ENCODE data around the gene ZNF311. TPM values are rescaled to one million over a fixed set of nuclear protein-coding genes. Genes with fewer than 3 reads are reported as not detected.

The ZNF311 gene
- total and polyA plus RNA-seq, 9 of the 15 experiments (the other 6 are each of a cell fraction or from before 2014, with no cell fraction given), result 5.1 to 10.0 (median 7.5) TPM

DNA sequence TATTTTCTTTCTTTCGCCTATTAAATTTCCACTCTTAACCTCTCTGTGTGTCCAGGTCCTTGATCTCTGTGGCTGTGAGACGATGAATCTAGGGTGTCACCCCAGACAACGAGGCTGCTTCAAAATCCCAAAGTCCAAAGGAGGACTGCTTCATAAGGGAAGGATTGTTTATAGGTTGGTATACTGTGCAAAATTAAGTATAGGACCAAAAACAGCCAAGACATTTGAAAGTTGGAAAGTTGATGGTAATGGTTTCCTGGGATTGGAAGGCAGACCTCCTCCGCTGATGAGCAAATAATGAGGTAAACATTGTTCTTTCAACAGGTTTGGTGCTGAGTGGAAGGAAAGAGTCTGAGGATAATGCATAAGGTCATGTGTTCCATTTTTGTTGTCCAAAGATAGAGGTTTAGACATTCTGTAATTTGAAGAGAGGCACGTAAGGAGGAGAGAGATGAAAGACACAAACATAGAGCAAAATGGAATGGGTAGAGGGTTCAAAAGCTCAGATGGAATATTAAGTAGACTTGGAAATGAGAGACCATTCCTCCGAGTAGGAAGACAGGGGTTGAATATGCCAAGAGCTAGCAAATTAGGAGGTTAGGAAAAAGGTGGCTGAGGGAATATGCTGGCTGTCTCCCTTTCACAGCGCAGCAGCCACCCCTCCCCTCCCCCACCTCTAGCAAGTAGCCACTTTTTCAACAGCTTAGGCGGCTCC is 24.8 kb downstream of the ZNF311 start (continued):
- TF ChIP-seq, protein P1, sequence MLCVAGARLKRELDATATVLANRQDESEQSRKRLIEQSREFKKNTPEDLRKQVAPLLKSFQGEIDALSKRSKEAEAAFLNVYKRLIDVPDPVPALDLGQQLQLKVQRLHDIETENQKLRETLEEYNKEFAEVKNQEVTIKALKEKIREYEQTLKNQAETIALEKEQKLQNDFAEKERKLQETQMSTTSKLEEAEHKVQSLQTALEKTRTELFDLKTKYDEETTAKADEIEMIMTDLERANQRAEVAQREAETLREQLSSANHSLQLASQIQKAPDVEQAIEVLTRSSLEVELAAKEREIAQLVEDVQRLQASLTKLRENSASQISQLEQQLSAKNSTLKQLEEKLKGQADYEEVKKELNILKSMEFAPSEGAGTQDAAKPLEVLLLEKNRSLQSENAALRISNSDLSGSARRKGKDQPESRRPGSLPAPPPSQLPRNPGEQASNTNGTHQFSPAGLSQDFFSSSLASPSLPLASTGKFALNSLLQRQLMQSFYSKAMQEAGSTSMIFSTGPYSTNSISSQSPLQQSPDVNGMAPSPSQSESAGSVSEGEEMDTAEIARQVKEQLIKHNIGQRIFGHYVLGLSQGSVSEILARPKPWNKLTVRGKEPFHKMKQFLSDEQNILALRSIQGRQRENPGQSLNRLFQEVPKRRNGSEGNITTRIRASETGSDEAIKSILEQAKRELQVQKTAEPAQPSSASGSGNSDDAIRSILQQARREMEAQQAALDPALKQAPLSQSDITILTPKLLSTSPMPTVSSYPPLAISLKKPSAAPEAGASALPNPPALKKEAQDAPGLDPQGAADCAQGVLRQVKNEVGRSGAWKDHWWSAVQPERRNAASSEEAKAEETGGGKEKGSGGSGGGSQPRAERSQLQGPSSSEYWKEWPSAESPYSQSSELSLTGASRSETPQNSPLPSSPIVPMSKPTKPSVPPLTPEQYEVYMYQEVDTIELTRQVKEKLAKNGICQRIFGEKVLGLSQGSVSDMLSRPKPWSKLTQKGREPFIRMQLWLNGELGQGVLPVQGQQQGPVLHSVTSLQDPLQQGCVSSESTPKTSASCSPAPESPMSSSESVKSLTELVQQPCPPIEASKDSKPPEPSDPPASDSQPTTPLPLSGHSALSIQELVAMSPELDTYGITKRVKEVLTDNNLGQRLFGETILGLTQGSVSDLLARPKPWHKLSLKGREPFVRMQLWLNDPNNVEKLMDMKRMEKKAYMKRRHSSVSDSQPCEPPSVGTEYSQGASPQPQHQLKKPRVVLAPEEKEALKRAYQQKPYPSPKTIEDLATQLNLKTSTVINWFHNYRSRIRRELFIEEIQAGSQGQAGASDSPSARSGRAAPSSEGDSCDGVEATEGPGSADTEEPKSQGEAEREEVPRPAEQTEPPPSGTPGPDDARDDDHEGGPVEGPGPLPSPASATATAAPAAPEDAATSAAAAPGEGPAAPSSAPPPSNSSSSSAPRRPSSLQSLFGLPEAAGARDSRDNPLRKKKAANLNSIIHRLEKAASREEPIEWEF (CRISPR knock-in tag; IDR thresholded peaks at IDR 0.05), result no peak
- TF ChIP-seq YY1 (IDR thresholded peaks at IDR 0.05; ENCODE audit: borderline replicate concordance in 1 of 3, control insufficient read depth in 1 of 3, extremely low read depth in 1 of 3, insufficient read depth in 3 of 3, insufficient read length in 1 of 3, insufficient replicate concordance in 2 of 3, low read depth in 1 of 3, low read length in 2 of 3), result peak in 1 of 3 experiments; percentile 48
- no peak for TF ChIP-seq EWSR1 (IDR thresholded peaks at IDR 0.05; ENCODE audit: borderline replicate concordance, low read depth, partially characterized antibody)
- TF ChIP-seq MCM3 (IDR thresholded peaks at IDR 0.05), result no peak
- TF ChIP-seq, protein P2, sequence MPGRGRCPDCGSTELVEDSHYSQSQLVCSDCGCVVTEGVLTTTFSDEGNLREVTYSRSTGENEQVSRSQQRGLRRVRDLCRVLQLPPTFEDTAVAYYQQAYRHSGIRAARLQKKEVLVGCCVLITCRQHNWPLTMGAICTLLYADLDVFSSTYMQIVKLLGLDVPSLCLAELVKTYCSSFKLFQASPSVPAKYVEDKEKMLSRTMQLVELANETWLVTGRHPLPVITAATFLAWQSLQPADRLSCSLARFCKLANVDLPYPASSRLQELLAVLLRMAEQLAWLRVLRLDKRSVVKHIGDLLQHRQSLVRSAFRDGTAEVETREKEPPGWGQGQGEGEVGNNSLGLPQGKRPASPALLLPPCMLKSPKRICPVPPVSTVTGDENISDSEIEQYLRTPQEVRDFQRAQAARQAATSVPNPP (IDR thresholded peaks at IDR 0.05; ENCODE audit: borderline replicate concordance, insufficient read depth, insufficient read length), result no peak
- TF ChIP-seq MECOM (CRISPR knock-in tag; IDR thresholded peaks at IDR 0.05), result no peak
- TF ChIP-seq CTBP1 (IDR thresholded peaks at IDR 0.05; ENCODE audit: borderline replicate concordance), result no peak
- TF ChIP-seq, protein P3, sequence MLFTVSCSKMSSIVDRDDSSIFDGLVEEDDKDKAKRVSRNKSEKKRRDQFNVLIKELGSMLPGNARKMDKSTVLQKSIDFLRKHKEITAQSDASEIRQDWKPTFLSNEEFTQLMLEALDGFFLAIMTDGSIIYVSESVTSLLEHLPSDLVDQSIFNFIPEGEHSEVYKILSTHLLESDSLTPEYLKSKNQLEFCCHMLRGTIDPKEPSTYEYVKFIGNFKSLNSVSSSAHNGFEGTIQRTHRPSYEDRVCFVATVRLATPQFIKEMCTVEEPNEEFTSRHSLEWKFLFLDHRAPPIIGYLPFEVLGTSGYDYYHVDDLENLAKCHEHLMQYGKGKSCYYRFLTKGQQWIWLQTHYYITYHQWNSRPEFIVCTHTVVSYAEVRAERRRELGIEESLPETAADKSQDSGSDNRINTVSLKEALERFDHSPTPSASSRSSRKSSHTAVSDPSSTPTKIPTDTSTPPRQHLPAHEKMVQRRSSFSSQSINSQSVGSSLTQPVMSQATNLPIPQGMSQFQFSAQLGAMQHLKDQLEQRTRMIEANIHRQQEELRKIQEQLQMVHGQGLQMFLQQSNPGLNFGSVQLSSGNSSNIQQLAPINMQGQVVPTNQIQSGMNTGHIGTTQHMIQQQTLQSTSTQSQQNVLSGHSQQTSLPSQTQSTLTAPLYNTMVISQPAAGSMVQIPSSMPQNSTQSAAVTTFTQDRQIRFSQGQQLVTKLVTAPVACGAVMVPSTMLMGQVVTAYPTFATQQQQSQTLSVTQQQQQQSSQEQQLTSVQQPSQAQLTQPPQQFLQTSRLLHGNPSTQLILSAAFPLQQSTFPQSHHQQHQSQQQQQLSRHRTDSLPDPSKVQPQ (CRISPR knock-in tag; IDR thresholded peaks at IDR 0.05; ENCODE audit: borderline replicate concordance), result no peak
- TF ChIP-seq, protein P4, sequence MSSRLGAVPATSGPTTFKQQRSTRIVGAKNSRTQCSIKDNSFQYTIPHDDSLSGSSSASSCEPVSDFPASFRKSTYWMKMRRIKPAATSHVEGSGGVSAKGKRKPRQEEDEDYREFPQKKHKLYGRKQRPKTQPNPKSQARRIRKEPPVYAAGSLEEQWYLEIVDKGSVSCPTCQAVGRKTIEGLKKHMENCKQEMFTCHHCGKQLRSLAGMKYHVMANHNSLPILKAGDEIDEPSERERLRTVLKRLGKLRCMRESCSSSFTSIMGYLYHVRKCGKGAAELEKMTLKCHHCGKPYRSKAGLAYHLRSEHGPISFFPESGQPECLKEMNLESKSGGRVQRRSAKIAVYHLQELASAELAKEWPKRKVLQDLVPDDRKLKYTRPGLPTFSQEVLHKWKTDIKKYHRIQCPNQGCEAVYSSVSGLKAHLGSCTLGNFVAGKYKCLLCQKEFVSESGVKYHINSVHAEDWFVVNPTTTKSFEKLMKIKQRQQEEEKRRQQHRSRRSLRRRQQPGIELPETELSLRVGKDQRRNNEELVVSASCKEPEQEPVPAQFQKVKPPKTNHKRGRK (tag; IDR thresholded peaks at IDR 0.05), result no peak
- no peak for TF ChIP-seq ZNF133 (CRISPR knock-in tag; IDR thresholded peaks at IDR 0.05)
- no peak for TF ChIP-seq CBFA2T3 (IDR thresholded peaks at IDR 0.05)
- TF ChIP-seq, protein P5, sequence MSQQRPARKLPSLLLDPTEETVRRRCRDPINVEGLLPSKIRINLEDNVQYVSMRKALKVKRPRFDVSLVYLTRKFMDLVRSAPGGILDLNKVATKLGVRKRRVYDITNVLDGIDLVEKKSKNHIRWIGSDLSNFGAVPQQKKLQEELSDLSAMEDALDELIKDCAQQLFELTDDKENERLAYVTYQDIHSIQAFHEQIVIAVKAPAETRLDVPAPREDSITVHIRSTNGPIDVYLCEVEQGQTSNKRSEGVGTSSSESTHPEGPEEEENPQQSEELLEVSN (IDR thresholded peaks at IDR 0.05; ENCODE audit: borderline replicate concordance in 1 of 2, extremely low read depth in 1 of 2, insufficient read depth in 1 of 2, insufficient read length in 1 of 2, low read depth in 1 of 2, low read length in 1 of 2, poor library complexity in 1 of 2, severe bottlenecking in 1 of 2), result no peak
- no peak for TF ChIP-seq BDP1 (IDR thresholded peaks at IDR 0.05; ENCODE audit: insufficient read depth, insufficient read length)
- TF ChIP-seq ZZZ3 (IDR thresholded peaks at IDR 0.05), result no peak
